GM11168 (cell line): ENCODE results near the gene ANTXR1.

Experiments used
- in situ Hi-C: fragments of 300-500 bp; cut with MboI; formaldehyde crosslinking; loops from one replicate; pipeline ENCODE4 v1.12.0; 2022; ENCODE audit warnings: low sequenced_read_pairs; ENCODE audit not compliant: unreplicated experiment

Gene ANTXR1

DNA sequence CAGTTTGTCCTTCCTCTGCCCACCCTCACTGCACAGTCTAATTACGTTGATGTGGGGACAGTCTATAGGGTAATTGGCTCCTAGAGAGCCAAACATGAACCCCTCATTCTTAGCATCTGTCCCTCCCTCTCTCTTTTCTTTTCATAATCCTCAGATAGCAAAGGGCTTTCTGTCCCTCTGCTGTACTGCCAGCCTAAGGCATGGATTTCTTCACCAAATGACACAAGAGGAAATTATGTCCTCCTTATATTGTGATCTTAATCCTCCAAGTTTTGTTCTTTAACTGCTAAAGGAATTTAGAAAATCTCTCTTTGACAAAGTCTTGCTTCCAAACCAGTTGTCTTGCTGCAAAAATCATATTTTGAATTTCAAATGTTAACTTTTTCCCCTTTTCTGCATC lies 18.5 kb downstream of the ANTXR1 start:
- in situ Hi-C loops = loop anchor here (25.0 kb wide), 1 partner anchor 256 kb away; no protein-coding TSS in a partner anchor

DNA sequence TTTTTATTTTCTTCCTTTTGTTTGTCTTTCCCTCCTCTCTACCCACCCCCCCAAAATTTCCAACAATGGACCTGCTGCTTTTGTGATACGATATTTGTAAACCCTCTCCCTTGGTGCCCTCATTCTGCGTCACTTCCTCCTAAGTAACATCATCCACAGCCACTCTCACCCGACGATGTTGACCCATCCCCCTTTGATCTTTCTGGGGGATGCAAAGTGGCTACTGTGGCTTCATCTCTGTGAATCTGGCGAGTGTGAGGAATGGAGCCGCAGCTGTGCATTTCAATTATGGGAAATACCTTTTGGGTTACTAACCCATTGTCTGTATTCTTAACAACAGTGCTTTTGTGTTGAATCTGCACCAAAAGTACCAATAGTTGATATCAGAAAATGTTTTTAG lies 19.4 kb downstream of the ANTXR1 start:
- in situ Hi-C loops = loop anchor here (25.0 kb wide), 1 partner anchor 255 kb away; no protein-coding TSS in a partner anchor

DNA sequence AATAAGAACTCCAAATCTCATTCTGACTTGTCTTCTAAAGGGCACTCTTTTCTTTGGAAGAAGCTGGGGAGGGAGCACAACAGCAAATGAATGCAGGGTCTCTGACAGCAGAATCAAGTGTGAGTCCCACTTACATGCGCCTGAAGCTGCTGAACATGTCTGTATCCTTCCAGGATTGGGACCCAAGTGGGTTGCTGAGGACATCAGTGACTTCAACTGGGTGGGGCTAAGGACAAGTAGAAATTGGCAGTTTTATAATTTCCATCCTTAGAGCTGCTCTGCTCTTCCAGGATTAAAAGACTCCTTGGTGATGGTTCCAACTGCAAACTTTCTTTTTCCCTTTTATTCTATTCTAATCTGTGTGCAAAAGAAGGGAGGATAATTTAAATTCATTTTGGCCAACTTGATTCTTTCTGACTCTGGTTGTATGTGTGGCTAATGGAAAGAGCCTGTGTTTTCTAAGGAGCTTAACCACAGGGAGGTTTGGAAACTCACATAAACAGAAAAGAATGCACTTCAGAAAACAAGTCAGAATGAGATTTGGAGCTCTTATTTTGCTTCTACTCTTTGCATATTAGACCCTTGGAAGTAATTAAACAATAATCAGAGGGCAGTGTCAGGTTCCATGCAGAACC lies 20.6 kb downstream of the ANTXR1 start:
- in situ Hi-C loops = loop anchor here (25.0 kb wide), 1 partner anchor 254 kb away; no protein-coding TSS in a partner anchor

GRCh38 chr2:69034122-69034521 lies 21.1 kb downstream of the ANTXR1 start:
- in situ Hi-C loops = loop anchor here (25.0 kb wide), 1 partner anchor 253 kb away; no protein-coding TSS in a partner anchor

GRCh38 chr2:69034845-69035244 lies 21.9 kb downstream of the ANTXR1 start:
- in situ Hi-C loops = loop anchor here (25.0 kb wide), 1 partner anchor 252 kb away; no protein-coding TSS in a partner anchor

DNA sequence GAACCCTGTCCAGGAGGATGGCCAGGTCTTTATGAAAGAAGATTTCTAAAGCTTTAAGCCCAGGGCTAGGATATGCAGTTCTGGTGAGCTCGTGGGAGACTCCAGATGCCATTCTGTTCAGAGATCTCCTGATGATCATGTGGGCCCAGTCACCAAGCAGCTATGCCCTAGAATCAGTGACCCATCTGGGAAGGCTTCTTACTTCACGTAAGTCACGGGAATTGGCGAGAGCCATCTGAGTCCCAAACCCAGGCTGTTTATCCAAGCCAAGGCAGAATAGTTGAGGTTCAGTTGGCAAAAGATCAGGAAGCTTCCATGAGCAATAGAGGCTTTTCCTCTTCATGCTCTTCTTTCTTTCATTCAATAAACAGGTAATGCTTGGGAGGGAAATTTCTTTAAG lies 23.9 kb downstream of the ANTXR1 start:
- in situ Hi-C loops = loop anchor here (25.0 kb wide), 1 partner anchor 250 kb away; no protein-coding TSS in a partner anchor

GRCh38 chr2:69041214-69041613 lies 28.2 kb downstream of the ANTXR1 start:
- in situ Hi-C loops = loop anchor here (25.0 kb wide), 1 partner anchor 246 kb away; no protein-coding TSS in a partner anchor

DNA sequence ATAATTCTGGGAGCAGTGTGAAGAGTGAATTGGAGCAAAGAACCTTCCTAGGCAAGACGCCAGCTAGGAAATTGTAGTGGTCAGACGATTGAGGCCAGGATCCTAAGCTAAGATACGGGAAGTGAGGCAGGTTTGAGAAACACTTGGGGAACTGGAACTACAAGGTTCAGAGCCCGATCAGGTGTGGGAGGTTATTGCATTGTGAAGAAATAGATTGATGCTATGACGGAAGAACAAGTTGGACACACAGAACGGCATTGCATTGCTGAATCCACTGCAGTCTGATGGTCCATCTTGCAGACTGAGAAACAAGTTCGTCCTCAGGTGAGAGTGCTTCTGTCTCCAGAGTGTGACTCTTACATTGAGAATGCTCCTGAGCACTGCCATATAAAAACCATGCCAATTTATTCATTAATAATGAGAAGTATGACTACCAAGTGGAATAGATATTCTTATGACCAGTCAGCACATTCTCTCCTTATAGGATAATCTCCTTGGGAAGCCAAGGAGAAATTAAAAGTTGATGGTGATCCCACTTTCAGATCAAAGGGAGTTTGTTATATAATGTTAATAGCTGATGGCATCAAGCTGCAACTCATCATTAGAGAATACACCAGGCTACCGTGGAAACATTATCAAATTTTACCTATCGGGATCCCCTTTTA lies 30.9 kb downstream of the ANTXR1 start:
- in situ Hi-C loops = loop anchor here (25.0 kb wide), 1 partner anchor 243 kb away; no protein-coding TSS in a partner anchor

GRCh38 chr2:69046221-69046662 lies 33.3 kb downstream of the ANTXR1 start:
- in situ Hi-C loops = loop anchor here (25.0 kb wide), 1 partner anchor 241 kb away; no protein-coding TSS in a partner anchor

DNA sequence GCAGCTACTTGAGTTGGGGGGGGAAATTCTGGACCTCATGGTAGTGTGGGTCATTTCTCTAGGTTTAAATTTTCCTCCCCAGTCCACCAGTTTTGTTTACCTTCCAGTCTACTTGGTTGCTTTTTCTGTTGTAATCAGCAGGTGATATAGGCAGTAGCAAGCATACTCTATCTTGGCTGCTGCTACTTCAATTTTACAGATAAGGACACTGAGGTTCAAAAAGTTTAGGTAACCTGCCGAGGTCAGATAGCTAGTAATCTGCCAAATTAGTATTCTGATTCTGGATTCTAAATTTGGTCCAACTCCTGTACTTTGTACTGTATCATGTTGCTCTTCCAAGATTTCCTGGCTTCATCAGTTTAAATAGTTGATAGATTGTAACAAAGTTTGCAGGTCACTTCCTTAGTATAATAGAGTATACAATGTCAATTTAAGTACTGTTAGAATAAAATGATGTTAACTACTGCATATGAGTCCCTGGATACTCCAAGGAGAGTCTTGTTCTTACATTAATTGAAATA lies 34.7 kb downstream of the ANTXR1 start:
- in situ Hi-C loops = loop anchor here (25.0 kb wide), 1 partner anchor 240 kb away; no protein-coding TSS in a partner anchor

- in situ Hi-C loops = no loop called here
Measured at GRCh38 chr2:69050802-69051201, 37.8 kb downstream of the ANTXR1 start.

DNA sequence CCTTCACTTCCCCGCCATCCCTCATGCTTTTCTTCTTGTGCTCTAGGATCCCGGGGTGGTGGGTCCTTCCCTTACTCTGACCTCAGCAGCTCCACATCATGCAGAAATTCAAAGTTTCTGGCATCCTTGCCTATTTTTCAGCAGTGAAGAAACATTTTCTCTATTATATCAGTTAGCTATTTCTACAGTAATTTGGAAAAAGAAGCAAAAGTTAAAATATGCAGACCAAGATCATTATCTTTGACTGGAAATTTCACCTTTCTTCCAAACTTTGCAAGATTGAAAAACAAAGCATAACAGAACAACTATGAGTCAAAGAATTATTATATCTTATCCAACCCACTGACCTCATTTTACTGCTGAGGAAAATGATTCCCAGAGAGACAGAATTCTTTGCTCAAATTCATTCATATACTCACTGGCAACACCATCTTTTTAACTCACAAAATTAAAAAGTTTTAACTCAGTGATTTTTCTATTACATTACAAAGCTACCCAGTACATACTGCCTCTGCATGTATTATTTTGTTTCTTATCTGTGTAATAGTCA lies 40.5 kb downstream of the ANTXR1 start:
- in situ Hi-C loops = no loop called here

- in situ Hi-C loops = no loop called here
Measured at GRCh38 chr2:69054431-69054830, 41.5 kb downstream of the ANTXR1 start.

GRCh38 chr2:69055688-69056470 lies 42.9 kb downstream of the ANTXR1 start:
- in situ Hi-C loops = no loop called here

DNA sequence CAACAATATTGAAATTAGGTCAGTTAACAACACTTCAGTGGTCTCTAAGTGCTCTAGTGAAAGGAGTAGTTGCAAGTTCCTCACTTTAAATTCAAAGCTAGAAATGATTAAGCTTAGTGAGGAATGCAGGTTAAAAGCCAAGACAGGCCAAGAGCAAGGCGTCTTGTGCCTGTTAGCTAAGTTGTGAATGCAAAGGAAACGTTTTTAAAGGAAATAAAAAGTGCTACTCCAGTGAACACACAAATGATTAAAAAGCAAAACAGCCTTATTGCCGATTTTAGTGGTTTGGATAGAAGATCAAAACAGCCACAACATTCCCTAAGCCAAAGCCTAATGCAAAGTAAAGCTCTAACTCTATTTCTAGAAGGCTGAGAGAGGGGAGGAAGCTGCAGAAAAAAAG lies 44.7 kb downstream of the ANTXR1 start:
- in situ Hi-C loops = no loop called here

GRCh38 chr2:69059731-69060290 lies 46.8 kb downstream of the ANTXR1 start:
- in situ Hi-C loops = no loop called here

DNA sequence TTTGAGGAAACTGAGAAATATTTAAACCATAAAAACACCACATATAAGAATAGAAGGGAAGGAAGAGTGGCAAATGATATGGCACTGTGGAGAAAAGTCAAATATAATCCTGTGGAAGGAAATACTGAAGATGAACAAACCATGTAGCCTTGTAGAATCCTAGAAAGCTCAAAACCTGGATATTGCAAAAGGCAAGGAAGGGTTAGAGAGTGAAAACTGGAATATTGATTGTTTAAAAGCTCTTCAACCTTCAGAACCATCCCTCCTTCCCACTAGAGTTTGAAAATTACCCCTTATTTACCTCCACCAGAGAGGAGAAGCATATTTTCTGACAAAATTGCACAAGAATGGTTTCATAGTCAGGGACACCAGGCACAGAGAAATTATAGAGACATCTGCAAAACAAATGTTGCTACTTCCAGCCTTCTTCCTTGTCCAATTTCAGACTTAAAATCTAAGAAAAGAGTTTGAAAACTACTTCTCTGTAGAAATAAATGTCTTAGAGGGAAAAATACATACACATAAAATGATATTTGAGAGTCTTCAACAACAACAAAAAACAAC lies 48.0 kb downstream of the ANTXR1 start:
- in situ Hi-C loops = no loop called here

GRCh38 chr2:69061525-69061924 lies 48.5 kb downstream of the ANTXR1 start:
- in situ Hi-C loops = no loop called here

DNA sequence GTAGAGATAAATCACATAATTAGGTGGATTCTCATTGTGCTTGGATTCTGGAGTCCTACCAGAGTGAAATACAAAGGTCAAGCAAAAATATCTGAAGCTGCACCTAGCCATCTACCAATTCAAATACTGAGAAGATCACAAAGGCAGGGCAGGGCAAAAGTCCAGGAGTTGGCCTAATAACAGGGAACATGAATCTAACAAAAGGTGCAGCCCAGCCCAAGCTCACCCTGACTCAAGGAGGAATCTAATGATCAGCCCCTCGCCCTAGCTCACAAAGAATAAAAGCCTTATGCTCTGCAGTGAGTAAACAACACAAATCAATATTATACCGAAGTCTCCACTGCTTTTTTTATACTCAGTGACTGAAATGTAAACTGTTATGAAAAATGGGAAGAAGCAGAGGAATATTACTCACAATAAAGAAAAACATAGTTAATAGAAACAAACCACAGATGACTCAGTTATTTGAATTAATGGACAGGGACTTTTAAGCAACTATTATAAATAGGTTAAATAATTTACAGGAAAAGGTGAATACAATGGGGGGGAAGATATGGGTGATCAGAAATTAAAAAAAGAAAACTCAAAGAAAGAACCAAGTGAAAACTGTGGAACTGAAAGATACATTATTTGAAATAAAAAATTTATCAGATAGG lies 49.5 kb downstream of the ANTXR1 start:
- in situ Hi-C loops = no loop called here
